GM12875 (cell line): ENCODE data around the gene SMAP1.

Experiments
- H3K4me3 ChIP-seq: one replicate; pipeline ENCODE4 v1.5.1; 2011; ENCODE audit warnings: low read depth, low read length, control low read depth
- CTCF ChIP-seq: IDR thresholded peaks from 2 replicates; pipeline ENCODE4 v1.5.1; 2011; ENCODE audit warnings: low read depth, mild to moderate bottlenecking, control low read depth, inconsistent platforms, low read length, moderate library complexity, borderline replicate concordance; ENCODE audit not compliant: insufficient read depth

Gene SMAP1

GRCh38 chr6:70666706-70667105 is 977 bp upstream of the SMAP1 start:
- no peak overlapping the region for H3K4me3 ChIP-seq
- TF ChIP-seq CTCF, result no peak

GRCh38 chr6:70667256-70667710 is 400 bp upstream of the SMAP1 start:
- peak overlapping the region; percentile 48 for H3K4me3 ChIP-seq
- no peak for TF ChIP-seq CTCF

GRCh38 chr6:70668499-70668812 is 773 bp downstream of the SMAP1 start:
- H3K4me3 ChIP-seq, result peak overlapping the region; percentile 68
- TF ChIP-seq CTCF, result no peak

GRCh38 chr6:70669133-70669532 is 1.4 kb downstream of the SMAP1 start:
- no peak overlapping the region for H3K4me3 ChIP-seq
- no peak for TF ChIP-seq CTCF

GRCh38 chr6:70672549-70672948 is 4.9 kb downstream of the SMAP1 start:
- no peak for TF ChIP-seq CTCF

GRCh38 chr6:70673054-70673453 is 5.4 kb downstream of the SMAP1 start:
- H3K4me3 ChIP-seq, result no peak overlapping the region
- TF ChIP-seq CTCF, result no peak

More at GRCh38 chr6:70672549-70672948, 4.9 kb downstream of the SMAP1 start:
- no peak overlapping the region for H3K4me3 ChIP-seq

GRCh38 chr6:70673601-70674000 is 5.9 kb downstream of the SMAP1 start:
- no peak for TF ChIP-seq CTCF
- H3K4me3 ChIP-seq, result no peak overlapping the region
